B cell (primary cell): ENCODE data around the gene PLXDC1.
"Not testable (repeated sequence)": the region's sequence is repeated elsewhere in the genome, so short reads cannot be mapped to it uniquely, and the experiment has no call there.

Experiments
- CTCF ChIP-seq: fragments of 200-600 bp; IDR thresholded peaks from one replicate; pipeline ENCODE4 v1.8.0; 2022; ENCODE audit warnings: antibody characterized with exemption, mild to moderate bottlenecking
- EZH2 ChIP-seq: IDR thresholded peaks from 2 replicates; pipeline ENCODE4 v1.6.1; 2012; ENCODE audit warnings: borderline replicate concordance, low read depth, mild to moderate bottlenecking, moderate library complexity, low read length; ENCODE audit not compliant: insufficient read depth, poor library complexity, severe bottlenecking

GRCh38 chr17:39035578-39035977 lies 115.9 kb downstream of the PLXDC1 start:
- TF ChIP-seq CTCF, EZH2: not testable (repeated sequence)
